C4-2B (cell line): Measurements from ENCODE around the gene NDUFA13.

Source experiments
- H3K27ac ChIP-seq: fragments of 450-650 bp; 2 replicates; pipeline ENCODE4 v1.5.1; 2017
- CTCF ChIP-seq: fragments of 450-650 bp; conservative IDR thresholded peaks from 2 replicates; pipeline ENCODE4 v1.5.1; 2017; ENCODE audit warnings: mild to moderate bottlenecking
- ZFX ChIP-seq: fragments of 450-650 bp; IDR thresholded peaks from 2 replicates; pipeline ENCODE4 v1.6.1; 2017

NDUFA13 gene

DNA sequence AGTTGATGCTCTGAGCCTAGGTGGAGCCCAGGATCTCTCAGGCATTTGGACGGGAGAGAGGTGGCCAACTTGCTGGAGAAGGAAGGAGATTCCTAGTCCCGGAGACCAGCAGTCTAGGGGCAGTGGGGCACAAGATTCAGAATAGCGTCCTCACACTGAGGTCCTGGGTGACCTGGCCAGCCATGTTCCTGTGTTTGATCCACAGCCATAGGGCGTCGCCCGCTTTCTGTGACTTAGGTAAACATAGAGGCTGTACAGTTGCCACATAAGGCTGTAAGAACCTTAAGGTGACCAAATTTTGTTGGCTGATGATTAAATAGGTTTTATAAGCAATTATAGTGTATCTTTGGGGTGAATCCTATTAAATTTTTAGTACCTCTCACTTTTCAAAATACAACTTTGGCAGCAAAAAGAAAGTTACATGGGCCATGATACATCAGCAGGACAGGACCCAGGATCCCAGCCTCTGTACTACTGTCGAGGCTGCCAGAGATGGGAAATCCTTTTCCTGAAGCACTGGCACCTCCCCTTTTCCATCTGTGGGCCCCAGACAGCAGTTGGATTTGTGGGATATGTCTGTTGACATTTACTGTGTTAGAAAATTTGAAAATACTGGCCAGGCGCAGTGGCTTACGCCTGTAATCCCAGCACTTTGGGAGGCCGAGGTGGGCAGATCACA is 38.2 kb upstream of the NDUFA13 start:
- peak overlapping the region; percentile 33 for H3K27ac ChIP-seq
- TF ChIP-seq ZFX: no peak
- TF ChIP-seq CTCF: no peak

DNA sequence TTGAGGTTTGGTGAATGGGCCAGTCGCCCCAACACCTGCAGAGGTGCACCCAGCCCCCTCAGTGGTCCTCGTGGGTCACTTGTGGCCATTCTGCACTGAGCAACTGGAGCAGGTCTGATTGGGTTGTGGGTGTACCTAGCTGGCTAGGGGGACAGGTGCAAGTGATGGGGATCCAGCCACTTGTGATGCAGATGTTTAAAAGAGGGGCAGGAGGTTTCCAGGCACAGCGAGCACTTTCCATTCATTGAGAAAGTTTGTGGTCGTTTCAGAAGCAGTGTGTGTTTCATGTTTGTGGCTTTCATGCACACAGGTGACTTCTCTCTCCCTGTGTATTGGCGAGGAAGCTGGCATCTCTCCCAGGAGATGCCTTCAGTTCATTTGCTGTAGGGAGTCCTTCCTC is 35.3 kb upstream of the NDUFA13 start:
- H3K27ac ChIP-seq: no peak overlapping the region
- no peak for TF ChIP-seq CTCF
- TF ChIP-seq ZFX: no peak

DNA sequence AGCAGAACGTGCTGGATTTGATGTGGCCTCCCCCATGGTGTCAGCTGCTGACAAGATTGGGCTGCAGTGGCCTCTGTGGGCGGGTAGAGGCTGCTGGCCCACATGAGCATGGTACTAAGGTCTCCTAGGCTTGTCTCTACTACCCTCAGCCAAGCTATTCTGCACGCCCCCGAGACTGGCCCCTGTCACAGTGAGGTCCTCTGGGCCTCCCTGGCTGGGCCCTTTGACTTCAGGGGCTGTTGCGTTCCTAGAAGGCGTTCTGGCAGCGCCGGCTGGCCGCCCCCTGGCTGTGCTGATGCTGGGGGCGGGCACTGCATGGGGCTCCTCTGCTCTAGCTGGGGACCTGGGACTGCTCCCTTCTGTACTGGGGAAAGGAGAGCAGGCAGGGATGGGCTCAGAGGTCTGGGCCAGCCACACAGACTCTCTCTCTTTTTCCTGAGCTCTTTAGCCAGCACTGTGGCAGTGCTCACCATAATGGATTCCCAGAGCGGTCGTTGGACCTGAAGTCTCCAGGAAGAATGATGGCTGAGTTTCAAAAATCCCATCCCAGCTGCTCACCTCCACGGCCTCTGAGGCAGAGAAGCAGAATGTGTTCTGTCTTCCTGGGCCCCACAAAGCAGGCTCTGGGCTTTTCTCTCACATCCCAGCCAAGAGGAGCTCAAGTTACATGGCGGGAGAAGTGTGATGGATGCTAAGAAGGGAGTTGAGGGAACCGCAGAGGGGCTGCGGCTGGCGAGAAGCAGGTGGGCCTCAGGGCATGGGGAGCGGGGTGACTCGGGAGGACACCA is 33.0 kb upstream of the NDUFA13 start:
- no peak for TF ChIP-seq CTCF
- TF ChIP-seq ZFX: no peak
- H3K27ac ChIP-seq: no peak overlapping the region

DNA sequence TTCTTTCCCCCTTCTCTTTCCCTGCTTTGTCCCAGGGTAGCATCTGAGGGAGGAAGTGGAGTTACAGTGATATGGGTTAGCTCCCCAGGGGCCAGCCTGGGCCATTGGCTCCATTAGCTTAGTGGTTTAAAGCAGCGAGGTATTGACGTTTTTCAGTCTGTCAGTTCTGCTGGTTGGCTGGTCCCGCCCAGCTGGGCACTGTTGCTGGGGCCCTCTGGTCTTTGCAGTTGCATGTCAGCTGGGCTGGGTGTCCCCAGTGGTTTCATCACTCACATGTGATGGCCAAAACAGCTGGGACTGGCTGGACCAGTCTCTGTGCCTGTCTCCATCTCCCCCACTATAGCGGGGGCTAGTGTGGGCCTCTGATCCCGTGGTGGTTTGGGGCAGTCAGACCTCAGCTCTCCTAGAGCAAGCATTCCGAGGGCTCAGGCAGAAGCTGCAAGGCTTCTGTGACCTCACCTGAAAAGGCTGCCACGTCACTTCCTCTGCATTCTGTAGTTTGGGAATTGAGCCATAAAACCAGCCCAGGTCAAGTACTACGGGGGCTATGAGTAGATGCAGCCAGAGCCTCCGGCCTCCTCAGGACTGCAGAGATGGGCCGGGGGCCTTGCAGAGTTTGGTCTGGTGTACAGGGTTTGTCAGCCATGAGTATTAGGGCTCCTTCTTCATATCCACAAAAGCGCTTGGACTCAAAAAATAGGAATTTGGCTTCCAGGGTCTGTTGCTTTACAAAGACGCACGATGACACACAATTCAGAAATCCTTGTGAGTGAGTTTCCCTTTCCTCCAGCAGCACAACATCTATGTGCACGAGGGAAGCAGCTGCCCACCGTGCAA is 30.6 kb upstream of the NDUFA13 start:
- H3K27ac ChIP-seq: no peak overlapping the region

DNA sequence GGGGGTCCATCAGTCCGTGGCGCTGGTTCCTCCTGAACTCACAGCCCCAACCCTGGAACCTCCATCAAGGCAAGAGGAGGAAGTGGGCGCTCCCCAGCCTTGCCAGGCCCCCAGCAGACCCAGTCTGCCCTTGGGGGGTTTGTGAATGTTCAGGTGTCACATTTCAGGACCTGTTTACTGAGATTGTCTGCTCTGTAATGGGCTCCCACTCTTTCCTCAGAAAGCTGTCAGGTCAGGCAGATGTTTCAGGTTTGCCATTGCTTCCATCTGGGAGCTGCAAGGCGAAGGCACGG is 30.1 kb upstream of the NDUFA13 start:
- no peak overlapping the region for H3K27ac ChIP-seq
- no peak for TF ChIP-seq ZFX
- no peak for TF ChIP-seq CTCF

More for the DNA sequence above, 30.6 kb upstream of the NDUFA13 start:
- TF ChIP-seq ZFX (no peak), CTCF (no peak)

DNA sequence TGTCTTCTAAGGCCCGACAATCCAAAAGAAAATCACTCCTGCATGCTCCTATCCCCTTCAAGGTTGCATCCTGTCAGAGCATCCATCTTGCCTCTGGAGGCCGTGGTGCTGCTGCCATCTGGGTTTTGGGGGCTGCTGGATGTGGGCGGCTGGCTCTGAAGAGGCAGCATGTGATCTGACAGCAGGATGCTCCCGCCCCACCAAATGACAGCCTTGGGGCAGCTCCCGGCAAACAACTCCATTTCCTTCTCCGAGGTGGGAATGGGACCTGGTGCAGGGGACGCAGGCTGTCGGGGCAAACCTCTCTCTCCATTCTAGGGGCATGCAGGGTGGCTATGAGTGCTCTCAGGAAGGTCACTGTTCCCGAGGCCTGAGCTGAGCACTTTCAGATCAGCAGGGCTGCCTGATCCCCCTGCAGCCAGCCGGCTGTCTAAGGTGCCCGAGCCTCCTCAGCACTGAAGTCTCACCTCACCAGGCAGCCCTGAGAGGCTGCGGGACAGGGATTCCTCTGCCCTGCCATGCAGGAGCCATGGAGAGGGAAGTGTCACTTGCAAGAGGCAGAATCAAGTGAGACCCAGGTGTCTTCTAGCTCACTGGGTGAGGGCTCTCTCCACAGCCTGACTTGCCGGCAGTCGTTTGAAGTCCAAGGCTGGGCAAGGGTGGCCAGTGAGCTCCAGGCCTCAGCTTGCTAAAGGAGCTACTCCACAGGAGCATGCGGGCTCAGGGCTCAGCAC is 29.5 kb upstream of the NDUFA13 start:
- H3K27ac ChIP-seq: peak overlapping the region; percentile 78
- TF ChIP-seq ZFX (no peak), CTCF (no peak)
